GM10248 (cell line): ENCODE measurements around the gene ZNF862.

Experiments used
- CTCF ChIA-PET: fragments of 300-600 bp; sonication (Branson Sonifier 250); formaldehyde crosslinking; extraction: SDS; loops from one replicate; lab custom pipeline; 2021; ENCODE audit warnings: antibody characterized with exemption; lab: Yijun Ruan, JAX
- POLR2A ChIA-PET: fragments of 350-650 bp; sonication (Branson Sonifier 250); formaldehyde crosslinking; extraction: SDS; loops from one replicate; lab custom pipeline; 2020; ENCODE audit warnings: antibody characterized with exemption; lab: Yijun Ruan, JAX
- DNase-seq: peaks from one replicate; pipeline ENCODE4 v3.0.0; 2012; ENCODE audit errors: extremely low spot score
- TF ChIP-seq, protein P1 (sequence below): IDR thresholded peaks from 2 replicates; pipeline ENCODE4 v1.5.1; 2012; ENCODE audit warnings: mild to moderate bottlenecking, low read depth; ENCODE audit errors: extremely low read depth, missing control alignments, control extremely low read depth

Gene ZNF862

DNA sequence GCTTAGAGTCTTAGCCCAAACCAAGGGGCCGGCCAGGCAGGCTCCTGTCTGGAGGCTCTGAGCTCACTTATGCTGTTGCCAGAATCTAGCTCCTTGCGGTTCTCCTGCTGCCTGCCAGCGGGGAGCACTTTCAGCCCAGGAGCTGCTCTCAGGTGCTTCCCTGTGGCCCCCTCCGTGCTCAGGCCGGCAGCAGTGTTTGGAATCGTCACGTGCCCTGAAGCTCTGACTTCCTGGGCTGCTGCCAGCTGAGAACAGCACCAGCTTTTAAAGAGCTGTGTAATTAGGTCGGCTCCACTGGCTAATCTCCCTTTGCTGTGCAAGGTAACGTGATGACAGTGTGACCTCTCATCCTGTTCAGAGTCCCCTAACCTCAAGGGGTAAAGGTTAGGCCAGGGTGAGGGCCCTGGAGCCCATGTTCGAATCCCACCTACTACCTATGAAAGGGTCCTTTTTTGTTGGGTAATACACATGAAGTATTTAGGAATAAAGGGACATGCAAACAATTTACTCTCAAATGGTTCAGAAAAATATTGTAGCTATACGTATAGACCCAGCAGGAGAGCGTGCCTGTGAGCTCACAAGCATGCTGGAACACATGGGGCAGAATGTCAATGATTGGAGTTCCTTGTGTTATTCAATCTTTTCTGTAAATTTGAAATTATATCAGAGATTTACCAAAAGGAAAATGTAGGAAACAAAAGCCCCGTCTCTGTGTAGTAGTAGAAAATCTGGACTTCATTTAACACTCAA is 16.6 kb downstream of the ZNF862 start:
- ChIA-PET CTCF (interaction anchor here (1.1 kb wide), 1 partner anchor 15 kb away, joined by 3 read pairs; no protein-coding TSS in a partner anchor), POLR2A (interaction anchor here (0.7 kb wide), 1 partner anchor 20 kb away, joined by 3 read pairs; no protein-coding TSS in a partner anchor)
- TF ChIP-seq, protein P1, sequence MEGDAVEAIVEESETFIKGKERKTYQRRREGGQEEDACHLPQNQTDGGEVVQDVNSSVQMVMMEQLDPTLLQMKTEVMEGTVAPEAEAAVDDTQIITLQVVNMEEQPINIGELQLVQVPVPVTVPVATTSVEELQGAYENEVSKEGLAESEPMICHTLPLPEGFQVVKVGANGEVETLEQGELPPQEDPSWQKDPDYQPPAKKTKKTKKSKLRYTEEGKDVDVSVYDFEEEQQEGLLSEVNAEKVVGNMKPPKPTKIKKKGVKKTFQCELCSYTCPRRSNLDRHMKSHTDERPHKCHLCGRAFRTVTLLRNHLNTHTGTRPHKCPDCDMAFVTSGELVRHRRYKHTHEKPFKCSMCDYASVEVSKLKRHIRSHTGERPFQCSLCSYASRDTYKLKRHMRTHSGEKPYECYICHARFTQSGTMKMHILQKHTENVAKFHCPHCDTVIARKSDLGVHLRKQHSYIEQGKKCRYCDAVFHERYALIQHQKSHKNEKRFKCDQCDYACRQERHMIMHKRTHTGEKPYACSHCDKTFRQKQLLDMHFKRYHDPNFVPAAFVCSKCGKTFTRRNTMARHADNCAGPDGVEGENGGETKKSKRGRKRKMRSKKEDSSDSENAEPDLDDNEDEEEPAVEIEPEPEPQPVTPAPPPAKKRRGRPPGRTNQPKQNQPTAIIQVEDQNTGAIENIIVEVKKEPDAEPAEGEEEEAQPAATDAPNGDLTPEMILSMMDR = no peak
- DNase-seq = no peak

DNA sequence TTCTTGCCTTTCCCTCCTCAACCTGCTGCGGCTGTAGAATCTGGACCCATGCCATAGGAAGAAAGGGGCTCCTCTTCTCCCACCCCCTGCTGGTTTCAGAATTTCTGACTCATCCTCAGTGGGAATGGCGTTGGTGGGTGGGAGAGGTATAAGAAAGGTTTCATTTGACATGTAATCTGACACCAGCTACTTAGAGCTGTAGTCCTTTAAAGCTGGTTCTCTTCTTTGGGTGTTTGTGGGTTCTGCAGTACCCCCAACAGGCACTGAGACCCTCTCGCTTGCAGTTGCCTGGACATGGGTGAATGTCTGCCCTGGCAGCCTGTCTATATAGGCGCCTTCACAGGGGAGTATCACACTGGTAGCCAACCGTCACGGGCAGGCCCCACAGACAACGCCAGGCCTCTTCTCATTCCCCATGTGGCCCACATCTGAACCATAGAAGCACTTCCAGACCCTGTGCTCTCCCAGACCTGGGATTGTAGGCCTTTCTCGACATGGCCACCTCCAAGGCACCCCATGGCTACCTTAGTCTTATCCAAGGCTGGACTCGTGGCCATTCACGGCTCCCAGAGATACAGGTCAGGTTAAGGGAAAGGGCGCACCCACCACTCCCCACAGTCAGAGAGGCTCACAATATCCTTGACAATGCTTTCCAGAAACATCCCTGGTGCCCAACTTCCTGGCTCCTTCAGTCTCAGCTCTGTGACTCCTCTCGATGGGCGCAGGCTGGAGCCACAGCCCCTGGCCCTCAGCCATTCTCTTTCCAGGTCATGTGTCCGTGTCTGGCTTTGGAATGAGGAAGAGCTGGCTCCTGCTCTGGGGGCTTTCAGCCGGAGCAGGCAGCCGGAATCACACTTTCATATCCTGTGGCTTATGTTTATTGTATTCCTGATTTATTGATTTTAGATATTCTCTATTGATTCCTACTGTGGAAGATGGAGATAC is 17.5 kb downstream of the ZNF862 start:
- TF ChIP-seq, protein P1 = no peak
- ChIA-PET POLR2A (interaction anchor here (0.7 kb wide), 1 partner anchor 19 kb away, joined by 3 read pairs; no protein-coding TSS in a partner anchor), CTCF (no interaction called here)
- no peak for DNase-seq

DNA sequence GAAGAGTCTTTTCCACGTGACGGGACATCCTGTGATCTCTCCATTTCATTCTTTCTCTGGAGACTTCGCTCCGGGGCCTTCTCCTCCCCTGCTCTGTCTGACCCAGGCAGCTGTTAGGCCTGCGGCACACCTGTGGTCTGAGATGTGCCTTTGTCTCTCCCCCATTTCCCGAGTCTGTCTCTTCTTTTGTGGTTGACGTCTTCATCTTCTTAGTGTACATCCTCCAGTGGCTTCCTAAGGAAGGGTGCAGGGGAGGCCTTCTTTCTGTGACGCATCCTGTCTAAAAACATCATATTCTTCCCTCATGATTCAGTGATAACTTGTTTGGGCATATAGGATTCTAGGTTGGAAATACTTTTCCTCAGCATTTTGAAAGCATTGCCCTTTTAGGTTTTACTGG is 18.4 kb downstream of the ZNF862 start:
- CTCF ChIA-PET = no interaction called here
- no peak for DNase-seq
- POLR2A ChIA-PET = no interaction called here
- TF ChIP-seq, protein P1 = no peak

DNA sequence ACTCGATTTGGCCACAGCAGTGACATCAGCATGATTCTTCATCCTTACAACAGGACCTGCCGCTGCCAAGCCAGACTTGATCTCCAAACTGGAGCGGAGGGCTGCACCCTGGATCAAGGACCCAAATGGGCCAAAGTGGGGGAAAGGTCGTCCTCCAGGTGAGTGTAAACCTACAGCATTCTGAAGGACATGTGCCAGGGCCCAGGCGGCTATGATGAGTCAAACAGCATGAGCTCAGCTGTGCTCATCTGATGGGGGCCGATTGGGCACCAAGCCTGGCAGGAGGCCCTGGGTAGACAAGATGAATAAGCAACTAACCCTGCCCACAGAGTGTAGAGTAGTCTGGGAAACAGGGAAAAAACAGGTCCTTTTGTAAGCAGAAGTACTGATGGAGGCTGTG is 21.2 kb downstream of the ZNF862 start:
- ChIA-PET POLR2A (no interaction called here), CTCF (interaction anchor here (1.1 kb wide), 1 partner anchor 11 kb away, joined by 3 read pairs; no protein-coding TSS in a partner anchor)
- DNase-seq = no peak
- TF ChIP-seq, protein P1 = no peak

DNA sequence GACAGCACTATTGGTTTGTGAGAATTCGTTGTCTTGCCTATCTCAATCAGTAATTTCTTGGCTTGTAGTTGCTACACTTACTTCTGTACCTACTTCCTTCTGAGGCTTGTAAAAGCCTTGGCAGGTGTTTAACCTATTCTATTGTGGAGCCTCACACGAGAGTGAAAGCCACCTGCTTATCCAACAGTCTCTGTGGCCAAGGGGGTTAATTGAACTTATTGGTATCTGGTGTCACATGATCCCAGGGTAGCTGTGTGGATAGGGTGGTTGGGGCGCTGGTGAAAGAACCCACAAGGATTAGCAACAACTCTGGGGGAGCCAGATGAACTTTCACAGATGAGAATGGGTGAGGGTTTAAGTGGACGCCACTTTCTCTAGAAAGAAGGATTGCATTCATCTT is 21.7 kb downstream of the ZNF862 start:
- TF ChIP-seq, protein P1 = no peak
- ChIA-PET CTCF (interaction anchor here (1.1 kb wide), 1 partner anchor 10 kb away, joined by 3 read pairs; no protein-coding TSS in a partner anchor), POLR2A (no interaction called here)
- DNase-seq = no peak
